Activated B cell treated with CpG ODN at 0.5 μM for 24 hours (primary cell): ENCODE measurements around the gene RCBTB2. TPM values are rescaled to one million over a fixed set of nuclear protein-coding genes. Genes with fewer than 3 reads are reported as not detected.
"Not testable (repeated sequence)": the region's sequence is repeated elsewhere in the genome, so short reads cannot be mapped to it uniquely, and the experiment has no call there.

Source experiments
- ATAC-seq: fragments of 200-7000 bp; cut with Tn5 transposase; one replicate; pipeline ENCODE4 v1.10.0; 2021; ENCODE audit warnings: low read depth, mild to moderate bottlenecking, moderate library complexity
- CTCF ChIA-PET: fragments of 350-600 bp; sonication (Branson Sonifier 250); formaldehyde crosslinking; loops from one replicate; lab custom pipeline; 2021; ENCODE audit warnings: antibody characterized with exemption; lab: Charles Lee
- POLR2A ChIA-PET: fragments of 350-600 bp; sonication (Branson Sonifier 250); formaldehyde crosslinking; loops from one replicate; lab custom pipeline; 2021; ENCODE audit warnings: antibody characterized with exemption; lab: Charles Lee
- DNase-seq: peaks from one replicate; pipeline ENCODE4 v3.0.0; 2022
- H3K27ac Mint-ChIP-seq: one replicate; pipeline ENCODE4 v1.8.0; 2020; ENCODE audit warnings: mixed read lengths
- H3K27me3 Mint-ChIP-seq: one replicate; pipeline ENCODE4 v1.8.0; 2021; ENCODE audit warnings: mixed read lengths
- H3K36me3 Mint-ChIP-seq: one replicate; pipeline ENCODE4 v1.8.0; 2021; ENCODE audit warnings: low read depth, mixed read lengths
- H3K4me1 Mint-ChIP-seq: one replicate; pipeline ENCODE4 v1.8.0; 2021; ENCODE audit warnings: mixed read lengths
- H3K4me3 Mint-ChIP-seq: one replicate; pipeline ENCODE4 v1.8.0; 2020; ENCODE audit warnings: mild to moderate bottlenecking, mixed read lengths
- H3K9me3 Mint-ChIP-seq: one replicate; pipeline ENCODE4 v1.8.0; 2020; ENCODE audit warnings: mixed read lengths
- intact Hi-C: fragments of 100-400 bp; cut with micrococcal nuclease; formaldehyde crosslinking; loops from one replicate; pipeline ENCODE4 v1.15.1; 2024
- total RNA-seq: library from RNA; stranded (reverse); gene quantifications from 2 replicates; pipeline ENCODE4 v1.2.3, GENCODE V29; 2022
- TF ChIP-seq, protein P1 (sequence below): fragments of 200-600 bp; IDR thresholded peaks from one replicate; pipeline ENCODE4 v1.8.0; 2022; ENCODE audit warnings: antibody characterized with exemption, mild to moderate bottlenecking

RCBTB2 gene
- total RNA-seq, 1 donor from 2014 or later, result 2.4 TPM

GRCh38 chr13:48476686-48477085 is 56.2 kb downstream of the RCBTB2 start:
- POLR2A ChIA-PET, result interaction anchor here (0.7 to 0.9 kb wide), 2 partner anchors 15 to 58 kb away, joined by 3 to 4 read pairs; no protein-coding TSS in a partner anchor
- H3K4me1 Mint-ChIP-seq, result peaks cover 18% of the 10 kb centered on the region
- no peaks in the 10 kb centered on the region for H3K9me3 Mint-ChIP-seq
- intact Hi-C loops, result no loop called here
- no peak overlapping the region for H3K27ac Mint-ChIP-seq
- CTCF ChIA-PET, result no interaction called here
- DNase-seq, result no peak
- no peak overlapping the region for H3K4me3 Mint-ChIP-seq
- TF ChIP-seq, protein P1, sequence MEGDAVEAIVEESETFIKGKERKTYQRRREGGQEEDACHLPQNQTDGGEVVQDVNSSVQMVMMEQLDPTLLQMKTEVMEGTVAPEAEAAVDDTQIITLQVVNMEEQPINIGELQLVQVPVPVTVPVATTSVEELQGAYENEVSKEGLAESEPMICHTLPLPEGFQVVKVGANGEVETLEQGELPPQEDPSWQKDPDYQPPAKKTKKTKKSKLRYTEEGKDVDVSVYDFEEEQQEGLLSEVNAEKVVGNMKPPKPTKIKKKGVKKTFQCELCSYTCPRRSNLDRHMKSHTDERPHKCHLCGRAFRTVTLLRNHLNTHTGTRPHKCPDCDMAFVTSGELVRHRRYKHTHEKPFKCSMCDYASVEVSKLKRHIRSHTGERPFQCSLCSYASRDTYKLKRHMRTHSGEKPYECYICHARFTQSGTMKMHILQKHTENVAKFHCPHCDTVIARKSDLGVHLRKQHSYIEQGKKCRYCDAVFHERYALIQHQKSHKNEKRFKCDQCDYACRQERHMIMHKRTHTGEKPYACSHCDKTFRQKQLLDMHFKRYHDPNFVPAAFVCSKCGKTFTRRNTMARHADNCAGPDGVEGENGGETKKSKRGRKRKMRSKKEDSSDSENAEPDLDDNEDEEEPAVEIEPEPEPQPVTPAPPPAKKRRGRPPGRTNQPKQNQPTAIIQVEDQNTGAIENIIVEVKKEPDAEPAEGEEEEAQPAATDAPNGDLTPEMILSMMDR, result no peak
- no peaks in the 10 kb centered on the region for H3K27me3 Mint-ChIP-seq
- no peak for ATAC-seq
- peaks cover 73% of the 10 kb centered on the region for H3K36me3 Mint-ChIP-seq

GRCh38 chr13:48476215-48476614 is 56.7 kb downstream of the RCBTB2 start:
- ChIA-PET CTCF (no interaction called here), POLR2A (no interaction called here)
- peaks cover 72% of the 10 kb centered on the region for H3K36me3 Mint-ChIP-seq
- no peak overlapping the region for H3K4me3 Mint-ChIP-seq
- H3K4me1 Mint-ChIP-seq, result peaks cover 18% of the 10 kb centered on the region
- ATAC-seq, result no peak
- no peaks in the 10 kb centered on the region for H3K9me3 Mint-ChIP-seq
- intact Hi-C loops, result no loop called here
- H3K27me3 Mint-ChIP-seq, result no peaks in the 10 kb centered on the region
- TF ChIP-seq, protein P1, result no peak
- no peak overlapping the region for H3K27ac Mint-ChIP-seq
- DNase-seq, result no peak

DNA sequence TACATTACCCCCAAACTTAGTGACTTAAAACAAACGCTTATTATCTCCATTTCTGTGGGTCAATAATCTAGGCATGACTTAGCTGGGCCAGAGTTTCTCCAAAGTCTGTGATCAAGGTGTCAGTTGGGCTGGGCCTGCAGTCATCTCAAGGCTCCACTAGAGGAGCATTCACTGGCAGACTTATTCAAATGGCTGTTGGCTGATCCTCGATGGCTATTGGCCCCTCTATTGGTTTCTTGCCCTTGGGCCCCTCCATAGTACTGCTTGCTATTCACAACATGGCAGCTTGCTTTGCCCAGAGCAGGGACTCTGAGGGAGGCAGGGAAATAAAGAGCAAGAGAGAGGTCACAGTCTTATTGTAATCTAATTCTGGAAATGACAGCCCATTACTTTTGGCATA is 57.6 kb downstream of the RCBTB2 start:
- Mint-ChIP-seq H3K9me3 (no peaks in the 10 kb centered on the region), H3K4me3 (no peak overlapping the region), H3K36me3 (peaks cover 66% of the 10 kb centered on the region), H3K27ac (no peak overlapping the region), H3K4me1 (peaks cover 18% of the 10 kb centered on the region), H3K27me3 (no peaks in the 10 kb centered on the region)
- ChIA-PET CTCF (interaction anchor here (0.6 kb wide), 1 partner anchor 129 kb away, joined by 3 read pairs; no protein-coding TSS in a partner anchor), POLR2A (no interaction called here)
- intact Hi-C loops, result no loop called here
- TF ChIP-seq, protein P1, result no peak
- DNase-seq (no peak), ATAC-seq (no peak)

- no peak overlapping the region for H3K27ac Mint-ChIP-seq
- H3K27me3 Mint-ChIP-seq, result no peaks in the 10 kb centered on the region
- intact Hi-C loops, result no loop called here
- TF ChIP-seq, protein P1, result no peak
- no peak for DNase-seq
- H3K36me3 Mint-ChIP-seq, result peaks cover 89% of the 10 kb centered on the region
- POLR2A ChIA-PET, result no interaction called here
- H3K9me3 Mint-ChIP-seq, result peaks cover 6% of the 10 kb centered on the region
- CTCF ChIA-PET, result no interaction called here
- no peak overlapping the region for H3K4me3 Mint-ChIP-seq
- no peaks in the 10 kb centered on the region for H3K4me1 Mint-ChIP-seq
- ATAC-seq, result no peak
These were observed 75.2 kb downstream of the RCBTB2 start for GRCh38 chr13:48457578-48458242.

GRCh38 chr13:48456546-48456945 is 76.3 kb downstream of the RCBTB2 start:
- no peak for DNase-seq
- TF ChIP-seq, protein P1, result no peak
- Mint-ChIP-seq H3K4me1 (no peaks in the 10 kb centered on the region), H3K27ac (no peak overlapping the region), H3K9me3 (peaks cover 6% of the 10 kb centered on the region), H3K36me3 (peaks cover 91% of the 10 kb centered on the region), H3K4me3 (no peak overlapping the region), H3K27me3 (no peaks in the 10 kb centered on the region)
- ChIA-PET POLR2A (no interaction called here), CTCF (no interaction called here)
- intact Hi-C loops, result no loop called here
- no peak for ATAC-seq

DNA sequence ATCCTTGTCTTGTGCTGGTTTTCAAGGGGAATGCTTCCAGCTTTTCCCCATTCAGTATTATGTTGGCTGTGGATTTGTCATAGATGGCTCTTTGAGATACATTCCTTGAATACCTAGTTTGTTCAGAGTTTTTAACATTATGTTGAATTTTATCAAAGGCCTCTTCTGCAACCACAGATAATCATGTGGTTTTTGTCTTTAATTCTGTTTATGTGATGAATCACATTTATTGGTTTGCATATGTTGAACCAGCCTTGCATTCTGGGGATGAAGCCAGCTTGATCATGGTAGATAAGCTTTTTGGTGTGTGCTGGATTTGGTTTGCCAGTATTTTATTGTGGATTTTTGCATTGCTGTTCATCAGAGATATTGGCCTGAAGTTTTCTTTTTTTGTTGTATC is 81.7 kb downstream of the RCBTB2 start:
- POLR2A ChIA-PET, ATAC-seq, CTCF ChIA-PET, H3K27ac Mint-ChIP-seq, DNase-seq, H3K4me3 Mint-ChIP-seq, intact Hi-C loops, H3K27me3 Mint-ChIP-seq, H3K4me1 Mint-ChIP-seq: not testable (repeated sequence)
- Mint-ChIP-seq H3K36me3 (peaks cover 75% of the 10 kb centered on the region), H3K9me3 (peaks cover 16% of the 10 kb centered on the region)
